K562 (cell line): ENCODE results near the gene SEH1L. TPM values are rescaled to one million over a fixed set of nuclear protein-coding genes. Genes with fewer than 3 reads are reported as not detected.

ENCODE experiments used
- BRD9 ChIP-seq: fragments of 450-650 bp; IDR thresholded peaks from 2 replicates; pipeline ENCODE4 v1.6.1; 2018; ENCODE audit warnings: low read depth; ENCODE audit not compliant: partially characterized antibody
- CBFA2T3 ChIP-seq: fragments of 450-650 bp; IDR thresholded peaks from 2 replicates; pipeline ENCODE4 v1.6.1; 2017
- EGR1 ChIP-seq: fragments of 450-650 bp; conservative IDR thresholded peaks from 2 replicates; pipeline ENCODE4 v1.6.1; 2017; ENCODE audit warnings: mild to moderate bottlenecking
- FOXK2 ChIP-seq, 2 experiments: fragments of 450-650 bp; IDR thresholded peaks in 1 of 2; conservative IDR thresholded peaks in 1 of 2; 2 replicates each; pipeline ENCODE4 v1.6.1; 2016; ENCODE audit warnings: low read depth in 2 of 2, mild to moderate bottlenecking in 1 of 2
- HDAC1 ChIP-seq, 2 experiments: fragments of 450-650 bp; IDR thresholded peaks; 2 replicates each; pipeline ENCODE4 v1.6.1; 2016 to 2017; ENCODE audit warnings: inconsistent platforms in 1 of 2, mild to moderate bottlenecking in 1 of 2, moderate library complexity in 1 of 2
- HLTF ChIP-seq: fragments of 450-650 bp; IDR thresholded peaks from 2 replicates; pipeline ENCODE4 v1.6.1; 2016
- NFIX ChIP-seq: fragments of 250-450 bp; sonication (Bioruptor Pico); IDR thresholded peaks from 2 replicates; pipeline ENCODE4 v1.4.0; 2020; ENCODE audit warnings: low read depth, mild to moderate bottlenecking, moderate library complexity
- NFXL1 ChIP-seq: fragments of 450-650 bp; formaldehyde crosslinking; IDR thresholded peaks from 2 replicates; pipeline ENCODE4 v1.4.0; 2021; ENCODE audit warnings: mild to moderate bottlenecking
- SUPT5H ChIP-seq: fragments of 450-650 bp; IDR thresholded peaks from 2 replicates; pipeline ENCODE4 v1.6.1; 2016
- XRCC5 ChIP-seq: fragments of 200-400 bp; formaldehyde crosslinking; IDR thresholded peaks from 2 replicates; pipeline ENCODE4 v1.6.1; 2017; ENCODE audit warnings: low read depth, mild to moderate bottlenecking, low read length
- ZKSCAN1 ChIP-seq: fragments of 150-350 bp; IDR thresholded peaks from 2 replicates; pipeline ENCODE4 v1.6.1; 2016; ENCODE audit warnings: low read depth, low read length
- ZNF121 ChIP-seq: sonication (generic); formaldehyde crosslinking; conservative IDR thresholded peaks from 2 replicates; pipeline ENCODE4 v1.8.0; 2022; ENCODE audit warnings: missing genetic modification reagents
- ZNF174 ChIP-seq: fragments of 250-450 bp; sonication (Bioruptor Pico); IDR thresholded peaks from 2 replicates; pipeline ENCODE4 v1.4.0; 2020; ENCODE audit warnings: mild to moderate bottlenecking
- polyA plus RNA-seq, 8 experiments: library from polyadenylated mRNA; depleted of rRNA in 4 of 8; stranded (reverse) in 5 of 8; unstranded in 3 of 8; fragments of >200 nt; fragmentation: Nextera tagmentation in 2 of 8; fragmentation: Illumina TruSeq in 1 of 8; extraction: Ambion mirVana in 2 of 8; extraction: Trizol in 1 of 8; gene quantifications; 2 replicates each; pipeline versions ENCODE4 v1.2.1 to v1.2.3, GENCODE V29; 2011 to 2014; ENCODE audit warnings: inconsistent platforms in 1 of 8, missing spikeins in 1 of 8
- total RNA-seq, 7 experiments: library from RNA; depleted of rRNA in 6 of 7; stranded (reverse); fragments of >200 nt in 6 of 7; fragmentation: Illumina TruSeq in 2 of 7; extraction: Trizol in 2 of 7; gene quantifications; 2 replicates each; pipeline versions ENCODE4 v1.2.1 to v1.2.3, GENCODE V29; 2011 to 2021; ENCODE audit warnings: low replicate concordance in 1 of 7
- TF ChIP-seq, protein P1 (sequence below): fragments of 450-650 bp; IDR thresholded peaks from 2 replicates; pipeline ENCODE4 v1.6.1; 2016; ENCODE audit warnings: mild to moderate bottlenecking, moderate library complexity
- TF ChIP-seq, protein P2 (sequence below): fragments of 450-650 bp; formaldehyde crosslinking; conservative IDR thresholded peaks from 2 replicates; pipeline ENCODE4 v1.4.0; 2022; ENCODE audit warnings: mild to moderate bottlenecking, missing genetic modification characterization
- TF ChIP-seq, protein P3 (sequence below): fragments of 250-450 bp; sonication (Bioruptor Pico); IDR thresholded peaks from 2 replicates; pipeline ENCODE4 v1.5.0; 2021

SEH1L gene
- total and polyA plus RNA-seq, 9 of the 15 experiments (the other 6 are each of a cell fraction or from before 2014, with no cell fraction given) = 62.2 to 180 (median 108) TPM

DNA sequence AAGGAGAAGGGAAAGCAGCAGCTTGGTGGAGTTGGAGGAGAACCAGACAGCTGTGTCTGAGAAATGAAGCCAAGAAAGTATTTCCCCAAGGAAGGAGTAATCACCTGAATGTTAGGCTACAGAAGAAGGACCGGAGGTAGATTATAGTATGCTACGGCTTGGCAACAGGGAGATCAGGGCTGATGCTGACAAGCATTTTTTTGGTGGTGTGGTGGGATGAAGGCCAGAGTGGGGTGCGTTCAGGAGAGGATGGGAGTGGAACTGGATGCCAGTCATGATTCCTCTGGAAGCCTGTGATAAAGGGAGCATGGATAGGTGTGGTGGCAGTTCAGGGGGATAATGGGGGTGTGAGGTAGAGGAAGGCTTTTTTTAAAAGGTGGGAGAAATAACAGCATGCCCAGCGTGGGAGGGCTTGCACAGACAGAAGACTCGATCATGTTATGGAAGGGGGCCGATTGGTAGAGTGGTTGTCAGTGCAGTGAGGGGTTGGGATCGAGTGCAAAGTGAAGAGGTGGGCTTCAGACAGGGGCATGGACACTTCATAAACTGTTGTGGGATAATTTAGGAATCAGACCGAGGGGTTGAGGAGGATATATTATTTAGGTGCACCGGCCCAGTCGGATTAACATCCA lies 49.0 kb downstream of the SEH1L start (continued):
- TF ChIP-seq, protein P1, sequence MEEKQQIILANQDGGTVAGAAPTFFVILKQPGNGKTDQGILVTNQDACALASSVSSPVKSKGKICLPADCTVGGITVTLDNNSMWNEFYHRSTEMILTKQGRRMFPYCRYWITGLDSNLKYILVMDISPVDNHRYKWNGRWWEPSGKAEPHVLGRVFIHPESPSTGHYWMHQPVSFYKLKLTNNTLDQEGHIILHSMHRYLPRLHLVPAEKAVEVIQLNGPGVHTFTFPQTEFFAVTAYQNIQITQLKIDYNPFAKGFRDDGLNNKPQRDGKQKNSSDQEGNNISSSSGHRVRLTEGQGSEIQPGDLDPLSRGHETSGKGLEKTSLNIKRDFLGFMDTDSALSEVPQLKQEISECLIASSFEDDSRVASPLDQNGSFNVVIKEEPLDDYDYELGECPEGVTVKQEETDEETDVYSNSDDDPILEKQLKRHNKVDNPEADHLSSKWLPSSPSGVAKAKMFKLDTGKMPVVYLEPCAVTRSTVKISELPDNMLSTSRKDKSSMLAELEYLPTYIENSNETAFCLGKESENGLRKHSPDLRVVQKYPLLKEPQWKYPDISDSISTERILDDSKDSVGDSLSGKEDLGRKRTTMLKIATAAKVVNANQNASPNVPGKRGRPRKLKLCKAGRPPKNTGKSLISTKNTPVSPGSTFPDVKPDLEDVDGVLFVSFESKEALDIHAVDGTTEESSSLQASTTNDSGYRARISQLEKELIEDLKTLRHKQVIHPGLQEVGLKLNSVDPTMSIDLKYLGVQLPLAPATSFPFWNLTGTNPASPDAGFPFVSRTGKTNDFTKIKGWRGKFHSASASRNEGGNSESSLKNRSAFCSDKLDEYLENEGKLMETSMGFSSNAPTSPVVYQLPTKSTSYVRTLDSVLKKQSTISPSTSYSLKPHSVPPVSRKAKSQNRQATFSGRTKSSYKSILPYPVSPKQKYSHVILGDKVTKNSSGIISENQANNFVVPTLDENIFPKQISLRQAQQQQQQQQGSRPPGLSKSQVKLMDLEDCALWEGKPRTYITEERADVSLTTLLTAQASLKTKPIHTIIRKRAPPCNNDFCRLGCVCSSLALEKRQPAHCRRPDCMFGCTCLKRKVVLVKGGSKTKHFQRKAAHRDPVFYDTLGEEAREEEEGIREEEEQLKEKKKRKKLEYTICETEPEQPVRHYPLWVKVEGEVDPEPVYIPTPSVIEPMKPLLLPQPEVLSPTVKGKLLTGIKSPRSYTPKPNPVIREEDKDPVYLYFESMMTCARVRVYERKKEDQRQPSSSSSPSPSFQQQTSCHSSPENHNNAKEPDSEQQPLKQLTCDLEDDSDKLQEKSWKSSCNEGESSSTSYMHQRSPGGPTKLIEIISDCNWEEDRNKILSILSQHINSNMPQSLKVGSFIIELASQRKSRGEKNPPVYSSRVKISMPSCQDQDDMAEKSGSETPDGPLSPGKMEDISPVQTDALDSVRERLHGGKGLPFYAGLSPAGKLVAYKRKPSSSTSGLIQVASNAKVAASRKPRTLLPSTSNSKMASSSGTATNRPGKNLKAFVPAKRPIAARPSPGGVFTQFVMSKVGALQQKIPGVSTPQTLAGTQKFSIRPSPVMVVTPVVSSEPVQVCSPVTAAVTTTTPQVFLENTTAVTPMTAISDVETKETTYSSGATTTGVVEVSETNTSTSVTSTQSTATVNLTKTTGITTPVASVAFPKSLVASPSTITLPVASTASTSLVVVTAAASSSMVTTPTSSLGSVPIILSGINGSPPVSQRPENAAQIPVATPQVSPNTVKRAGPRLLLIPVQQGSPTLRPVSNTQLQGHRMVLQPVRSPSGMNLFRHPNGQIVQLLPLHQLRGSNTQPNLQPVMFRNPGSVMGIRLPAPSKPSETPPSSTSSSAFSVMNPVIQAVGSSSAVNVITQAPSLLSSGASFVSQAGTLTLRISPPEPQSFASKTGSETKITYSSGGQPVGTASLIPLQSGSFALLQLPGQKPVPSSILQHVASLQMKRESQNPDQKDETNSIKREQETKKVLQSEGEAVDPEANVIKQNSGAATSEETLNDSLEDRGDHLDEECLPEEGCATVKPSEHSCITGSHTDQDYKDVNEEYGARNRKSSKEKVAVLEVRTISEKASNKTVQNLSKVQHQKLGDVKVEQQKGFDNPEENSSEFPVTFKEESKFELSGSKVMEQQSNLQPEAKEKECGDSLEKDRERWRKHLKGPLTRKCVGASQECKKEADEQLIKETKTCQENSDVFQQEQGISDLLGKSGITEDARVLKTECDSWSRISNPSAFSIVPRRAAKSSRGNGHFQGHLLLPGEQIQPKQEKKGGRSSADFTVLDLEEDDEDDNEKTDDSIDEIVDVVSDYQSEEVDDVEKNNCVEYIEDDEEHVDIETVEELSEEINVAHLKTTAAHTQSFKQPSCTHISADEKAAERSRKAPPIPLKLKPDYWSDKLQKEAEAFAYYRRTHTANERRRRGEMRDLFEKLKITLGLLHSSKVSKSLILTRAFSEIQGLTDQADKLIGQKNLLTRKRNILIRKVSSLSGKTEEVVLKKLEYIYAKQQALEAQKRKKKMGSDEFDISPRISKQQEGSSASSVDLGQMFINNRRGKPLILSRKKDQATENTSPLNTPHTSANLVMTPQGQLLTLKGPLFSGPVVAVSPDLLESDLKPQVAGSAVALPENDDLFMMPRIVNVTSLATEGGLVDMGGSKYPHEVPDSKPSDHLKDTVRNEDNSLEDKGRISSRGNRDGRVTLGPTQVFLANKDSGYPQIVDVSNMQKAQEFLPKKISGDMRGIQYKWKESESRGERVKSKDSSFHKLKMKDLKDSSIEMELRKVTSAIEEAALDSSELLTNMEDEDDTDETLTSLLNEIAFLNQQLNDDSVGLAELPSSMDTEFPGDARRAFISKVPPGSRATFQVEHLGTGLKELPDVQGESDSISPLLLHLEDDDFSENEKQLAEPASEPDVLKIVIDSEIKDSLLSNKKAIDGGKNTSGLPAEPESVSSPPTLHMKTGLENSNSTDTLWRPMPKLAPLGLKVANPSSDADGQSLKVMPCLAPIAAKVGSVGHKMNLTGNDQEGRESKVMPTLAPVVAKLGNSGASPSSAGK = no peak
- TF ChIP-seq XRCC5 (no peak), SUPT5H (0 out of 2 replicates have a peak, but pooled peaks have one; percentile 30), HLTF (no peak), ZKSCAN1 (no peak), BRD9 (no peak), NFXL1 (CRISPR knock-in tag) (no peak), EGR1 (0 out of 2 replicates have a peak, but pooled peaks have one; percentile 44), FOXK2 (conservative IDR thresholded peaks at IDR 0.05 in 1 of 2, IDR thresholded peaks at IDR 0.05 in 1 of 2; ENCODE audit: low read depth in 2 of 2) (0 out of 4 replicates have a peak, but pooled peaks of 1 of the 2 experiments have one; percentile 12), HDAC1 (IDR thresholded peaks at IDR 0.05) (peak in 1 of 2 experiments; percentile 51; a peak in 1 of 4 replicates), NFIX (no peak), ZNF174 (CRISPR knock-in tag) (no peak), CBFA2T3 (peak; percentile 11; the same call in 1 of the 2 replicates), ZNF121 (CRISPR knock-in tag) (no peak)
- TF ChIP-seq, protein P2, sequence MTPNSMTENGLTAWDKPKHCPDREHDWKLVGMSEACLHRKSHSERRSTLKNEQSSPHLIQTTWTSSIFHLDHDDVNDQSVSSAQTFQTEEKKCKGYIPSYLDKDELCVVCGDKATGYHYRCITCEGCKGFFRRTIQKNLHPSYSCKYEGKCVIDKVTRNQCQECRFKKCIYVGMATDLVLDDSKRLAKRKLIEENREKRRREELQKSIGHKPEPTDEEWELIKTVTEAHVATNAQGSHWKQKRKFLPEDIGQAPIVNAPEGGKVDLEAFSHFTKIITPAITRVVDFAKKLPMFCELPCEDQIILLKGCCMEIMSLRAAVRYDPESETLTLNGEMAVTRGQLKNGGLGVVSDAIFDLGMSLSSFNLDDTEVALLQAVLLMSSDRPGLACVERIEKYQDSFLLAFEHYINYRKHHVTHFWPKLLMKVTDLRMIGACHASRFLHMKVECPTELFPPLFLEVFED = 0 out of 2 replicates have a peak, but pooled peaks have one; percentile 5
- TF ChIP-seq, protein P3, sequence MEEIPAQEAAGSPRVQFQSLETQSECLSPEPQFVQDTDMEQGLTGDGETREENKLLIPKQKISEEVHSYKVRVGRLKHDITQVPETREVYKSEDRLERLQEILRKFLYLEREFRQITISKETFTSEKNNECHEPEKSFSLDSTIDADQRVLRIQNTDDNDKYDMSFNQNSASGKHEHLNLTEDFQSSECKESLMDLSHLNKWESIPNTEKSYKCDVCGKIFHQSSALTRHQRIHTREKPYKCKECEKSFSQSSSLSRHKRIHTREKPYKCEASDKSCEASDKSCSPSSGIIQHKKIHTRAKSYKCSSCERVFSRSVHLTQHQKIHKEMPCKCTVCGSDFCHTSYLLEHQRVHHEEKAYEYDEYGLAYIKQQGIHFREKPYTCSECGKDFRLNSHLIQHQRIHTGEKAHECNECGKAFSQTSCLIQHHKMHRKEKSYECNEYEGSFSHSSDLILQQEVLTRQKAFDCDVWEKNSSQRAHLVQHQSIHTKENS (CRISPR knock-in tag) = no peak
- TF ChIP-seq, all 486 proteins: peak for 14
